Measurements from ENCODE around the gene ADAMTS13. TPM values are rescaled to one million over a fixed set of nuclear protein-coding genes. Genes with fewer than 3 reads are reported as not detected.
"Not testable (repeated sequence)": the region's sequence is repeated elsewhere in the genome, so short reads cannot be mapped to it uniquely, and the experiment has no call there.

The ADAMTS13 gene
- polyA plus RNA-seq (ENCODE audit: insufficient read length in 12 of 12): 1 to 10 TPM in 11 of 12 donors, not detected in 1; 4.2 to 8.4 (median 5.5) TPM
- long read RNA-seq, donor 1, partial matches to known transcripts: 0 of 1 reads
- long read RNA-seq, donor 1, other reads (novel, unspliced or antisense): 0 of 1 reads
- long read RNA-seq, donor 2: 0 reads
- long read RNA-seq, donor 3: 0 reads
- long read RNA-seq, donor 4: 0 reads
- long read RNA-seq, donor 5: 0 reads
- long read RNA-seq, donor 6, partial matches to known transcripts: 10 of 10 reads
- long read RNA-seq, donor 6, other reads (novel, unspliced or antisense): 0 of 10 reads
- long read RNA-seq, donor 7, partial matches to known transcripts: 5 of 11 reads
- long read RNA-seq, donor 7, other reads (novel, unspliced or antisense): 6 of 11 reads
- long read RNA-seq, donor 8: 0 reads
- long read RNA-seq, donor 9: 0 reads
- long read RNA-seq, donor 10: 0 reads
- long read RNA-seq, donor 11: 0 reads

- DNase-seq: no peak
Observed at GRCh38 chr9:133421615-133422542, at the start of gene ADAMTS13. ADAMTS13 (plus strand) TSS chr9:133422367; CDS start chr9:133422444, 77 bp downstream.

- no peak for DNase-seq
Observed at GRCh38 chr9:133374612-133375115, 47.5 kb upstream of the ADAMTS13 start.

GRCh38 chr9:133375116-133375723 is 46.9 kb upstream of the ADAMTS13 start:
- DNase-seq: peak; percentile 29

GRCh38 chr9:133375724-133376654 is 46.2 kb upstream of the ADAMTS13 start, which contains the start of the genes STKLD1 and SURF4:
STKLD1 (plus strand) TSS chr9:133376366; CDS start chr9:133376474, 108 bp downstream.
SURF4 (minus strand) TSS chr9:133376060; CDS start chr9:133375969, 91 bp downstream.
- DNase-seq: peak; percentile 95

GRCh38 chr9:133377280-133377679 is 44.9 kb upstream of the ADAMTS13 start:
- DNase-seq: not testable (repeated sequence)

GRCh38 chr9:133377721-133378216 is 44.4 kb upstream of the ADAMTS13 start:
- DNase-seq: no peak

- DNase-seq: no peak
Observed at GRCh38 chr9:133378408-133378962, 43.7 kb upstream of the ADAMTS13 start.

- DNase-seq: no peak
Observed at GRCh38 chr9:133379153-133380086, 42.7 kb upstream of the ADAMTS13 start.

GRCh38 chr9:133380734-133381133 is 41.4 kb upstream of the ADAMTS13 start:
- no peak for DNase-seq

- DNase-seq: no peak
Observed at GRCh38 chr9:133382507-133383141, 39.5 kb upstream of the ADAMTS13 start.

- no peak for DNase-seq
Observed at GRCh38 chr9:133383438-133383837, 38.7 kb upstream of the ADAMTS13 start.

GRCh38 chr9:133384736-133385321 is 37.3 kb upstream of the ADAMTS13 start:
- no peak for DNase-seq

GRCh38 chr9:133385452-133385851 is 36.7 kb upstream of the ADAMTS13 start:
- no peak for DNase-seq

GRCh38 chr9:133386338-133386737 is 35.8 kb upstream of the ADAMTS13 start:
- no peak for DNase-seq

- DNase-seq: no peak
Observed at GRCh38 chr9:133387680-133388079, 34.5 kb upstream of the ADAMTS13 start.

- DNase-seq: no peak
Observed at GRCh38 chr9:133389025-133389557, 33.1 kb upstream of the ADAMTS13 start.

- DNase-seq: no peak
Observed at GRCh38 chr9:133389562-133389961, 32.6 kb upstream of the ADAMTS13 start.
